HCT116 (cell line): ENCODE measurements around the gene TBX2. TPM values are rescaled to one million over a fixed set of nuclear protein-coding genes. Genes with fewer than 3 reads are reported as not detected.

Experiments used
- ATAC-seq: fragments of 200-7000 bp; cut with Tn5 transposase; 2 replicates; pipeline ENCODE4 v1.9.1; 2020; ENCODE audit warnings: mild to moderate bottlenecking, moderate library complexity
- BruUV-seq: library from RNA; stranded (reverse); fragments of 400-500 nt; replicated peaks from 2 replicates; lab custom pipeline; 2021; lab: Mats Ljungman, UMichigan
- CTCF ChIA-PET: fragments of 300-600 bp; sonication (Branson Sonifier 250); formaldehyde crosslinking; loops from one replicate; lab custom pipeline; 2021; ENCODE audit warnings: antibody characterized with exemption; lab: Charles Lee
- POLR2A ChIA-PET: fragments of 300-600, 350-600 bp; sonication (Branson Sonifier 250); formaldehyde crosslinking; loops from one replicate; lab custom pipeline; 2021; ENCODE audit warnings: antibody characterized with exemption; lab: Charles Lee
- RAD21 ChIA-PET, 2 experiments: fragments of 300-600 bp; sonication (Branson Sonifier 250); formaldehyde crosslinking; loops; one replicate each; lab custom pipeline; 2023; ENCODE audit warnings: low total read pairs in 2 of 2; ENCODE audit not compliant: uncharacterized antibody in 2 of 2, unreplicated experiment in 2 of 2, low non-redundant PET in 1 of 2; lab: Charles Lee
- DNase-seq: peaks from one replicate; pipeline ENCODE4 v3.0.0-alpha.2; 2010; ENCODE audit warnings: low read depth, low spot score
- H2AFZ ChIP-seq: fragments of 200-600 bp; shearing (Covaris generic), sonication (generic); 2 replicates; pipeline ENCODE4 v1.6.1; 2017; ENCODE audit warnings: low read depth, mixed run types, mixed read lengths, antibody characterized with exemption, low read length; ENCODE audit not compliant: poor library complexity, severe bottlenecking
- H3K27ac ChIP-seq: 2 replicates; pipeline ENCODE4 v1.5.1; 2012; ENCODE audit warnings: low read depth, low read length
- H3K27me3 ChIP-seq: fragments of 200-600 bp; sonication (generic); 2 replicates; pipeline ENCODE4 v1.6.1; 2016; ENCODE audit warnings: mixed run types, low read length, mixed read lengths; ENCODE audit not compliant: insufficient read depth
- H3K36me3 ChIP-seq, 2 experiments: fragments of 200-500 bp in 1 of 2; fragments of 200-600 bp in 1 of 2; sonication (Bioruptor generic) in 1 of 2; sonication (generic) in 1 of 2; 2 replicates each; pipeline versions ENCODE4 v1.5.1 to v1.6.1; 2014 to 2016; ENCODE audit warnings: low read length in 2 of 2, inconsistent platforms in 1 of 2, mixed read lengths in 1 of 2, mixed run types in 1 of 2; ENCODE audit not compliant: insufficient read depth in 2 of 2, control insufficient read depth in 1 of 2
- H3K4me1 ChIP-seq, 2 experiments: fragments of 200-600 bp in 1 of 2; sonication (generic) in 1 of 2; 2 replicates each; pipeline versions ENCODE4 v1.5.1 to v1.6.1; 2012 to 2017; ENCODE audit warnings: low read length in 2 of 2, inconsistent platforms in 1 of 2, mild to moderate bottlenecking in 1 of 2, mixed read lengths in 1 of 2, mixed run types in 1 of 2, moderate library complexity in 1 of 2; ENCODE audit not compliant: insufficient read depth in 2 of 2, control insufficient read depth in 1 of 2
- H3K4me2 ChIP-seq: fragments of 200-600 bp; sonication (generic); 2 replicates; pipeline ENCODE4 v1.6.1; 2017; ENCODE audit warnings: mixed run types, low read length, mixed read lengths
- H3K4me3 ChIP-seq, 2 experiments: fragments of 200-600 bp in 1 of 2; sonication (generic) in 1 of 2; replicated peaks in 1 of 2; 2 replicates each; pipeline ENCODE4 v1.5.1; 2011 to 2016; ENCODE audit warnings: low read length in 2 of 2, control low read depth in 1 of 2, low read depth in 1 of 2, mild to moderate bottlenecking in 1 of 2, mixed read lengths in 1 of 2, mixed run types in 1 of 2
- H3K79me2 ChIP-seq: fragments of 200-600 bp; sonication (generic); 2 replicates; pipeline ENCODE4 v1.6.1; 2017; ENCODE audit warnings: mild to moderate bottlenecking, mixed run types, low read length, moderate library complexity, mixed read lengths; ENCODE audit not compliant: insufficient read depth
- H3K9ac ChIP-seq: fragments of 200-600 bp; sonication (generic); 2 replicates; pipeline ENCODE4 v1.6.1; 2016; ENCODE audit warnings: low read length, mixed read lengths
- H3K9me2 ChIP-seq: fragments of 200-600 bp; sonication (generic), shearing (Covaris generic); 2 replicates; pipeline ENCODE4 v1.6.1; 2017; ENCODE audit warnings: mixed run types, mild to moderate bottlenecking, moderate library complexity; ENCODE audit not compliant: insufficient read depth
- H3K9me3 ChIP-seq, 2 experiments: fragments of 200-500 bp in 1 of 2; fragments of 200-600 bp in 1 of 2; sonication (Bioruptor generic) in 1 of 2; sonication (generic) in 1 of 2; 2 replicates each; pipeline ENCODE4 v1.6.1; 2014 to 2017; ENCODE audit warnings: low read length in 2 of 2, mixed read lengths in 2 of 2, inconsistent platforms in 1 of 2, low read depth in 1 of 2, mild to moderate bottlenecking in 1 of 2, mixed run types in 1 of 2, moderate library complexity in 1 of 2; ENCODE audit not compliant: control insufficient read depth in 1 of 2, insufficient read depth in 1 of 2
- H4K20me1 ChIP-seq: fragments of 200-600 bp; sonication (generic), shearing (Covaris generic); 2 replicates; pipeline ENCODE4 v1.6.1; 2017; ENCODE audit warnings: mixed run types, mild to moderate bottlenecking, moderate library complexity; ENCODE audit not compliant: insufficient read depth
- CEBPB ChIP-seq: IDR thresholded peaks from 2 replicates; pipeline ENCODE4 v1.6.1; 2012; ENCODE audit warnings: low read depth
- CTCF ChIP-seq, 3 experiments: fragments of 200-600 bp in 1 of 3; sonication (generic) in 1 of 3; IDR thresholded peaks in 2 of 3; conservative IDR thresholded peaks in 1 of 3; 2 replicates each; pipeline ENCODE4 v1.5.1; 2012 to 2017; ENCODE audit warnings: low read depth in 2 of 3, low read length in 2 of 3, antibody characterized with exemption in 1 of 3, borderline replicate concordance in 1 of 3, control low read depth in 1 of 3, mild to moderate bottlenecking in 1 of 3, mixed read lengths in 1 of 3, mixed run types in 1 of 3, moderate library complexity in 1 of 3; ENCODE audit not compliant: insufficient read depth in 1 of 3
- FOSL1 ChIP-seq: IDR thresholded peaks from 2 replicates; pipeline ENCODE4 v1.6.1; 2012; ENCODE audit warnings: low read depth
- MAX ChIP-seq: IDR thresholded peaks from 2 replicates; pipeline ENCODE4 v1.6.1; 2012
- POLR2A ChIP-seq: IDR thresholded peaks from 2 replicates; pipeline ENCODE4 v1.7.0; 2011; ENCODE audit warnings: borderline replicate concordance; ENCODE audit not compliant: insufficient read depth, insufficient read length; ENCODE audit errors: extremely low read depth
- RAD21 ChIP-seq: IDR thresholded peaks from 2 replicates; pipeline ENCODE4 v1.6.1; 2012; ENCODE audit warnings: low read depth, mild to moderate bottlenecking
- REST ChIP-seq: IDR thresholded peaks from 2 replicates; pipeline ENCODE4 v1.6.1; 2012; ENCODE audit warnings: low read depth
- SIN3A ChIP-seq: IDR thresholded peaks from 2 replicates; pipeline ENCODE4 v1.6.1; 2012; ENCODE audit warnings: low read depth
- SRF ChIP-seq: IDR thresholded peaks from 2 replicates; pipeline ENCODE4 v1.6.1; 2012; ENCODE audit warnings: low read depth
- TCF7L2 ChIP-seq: IDR thresholded peaks from 2 replicates; pipeline ENCODE4 v1.7.0; 2011; ENCODE audit warnings: borderline replicate concordance, inconsistent platforms; ENCODE audit not compliant: insufficient read depth, insufficient read length; ENCODE audit errors: extremely low read depth
- YY1 ChIP-seq: IDR thresholded peaks from 2 replicates; pipeline ENCODE4 v1.6.1; 2011; ENCODE audit warnings: low read length, low read depth, moderate library complexity, mild to moderate bottlenecking; ENCODE audit not compliant: insufficient replicate concordance; ENCODE audit errors: extremely low read depth
- ZFX ChIP-seq: fragments of 450-650 bp; IDR thresholded peaks from 2 replicates; pipeline ENCODE4 v1.6.1; 2017
- intact Hi-C: fragments of 100-400 bp; cut with micrococcal nuclease; formaldehyde crosslinking; loops from 2 replicates; pipeline ENCODE4 v1.10.0; 2022
- total RNA-seq: library from RNA; stranded (reverse); gene quantifications from one replicate; pipeline ENCODE4 v1.2.1, GENCODE V29; 2021; ENCODE audit not compliant: unreplicated experiment

TBX2 gene
- total RNA-seq, 1 experiment from 2014 or later, result 0.71 TPM

GRCh38 chr17:61442136-61442775 is 42.6 kb downstream of the TBX2 start:
- CTCF ChIA-PET, result no interaction called here
- DNase-seq (no peak), ATAC-seq (no peak)
- Histone ChIP-seq H2AFZ (no peak overlapping the region), H4K20me1 (no peaks in the 10 kb centered on the region), H3K79me2 (no peaks in the 10 kb centered on the region), H3K4me2 (no peak overlapping the region), H3K36me3 (no peaks in the 10 kb centered on the region), H3K27ac (no peak overlapping the region), H3K9me2 (no peaks in the 10 kb centered on the region)
- RAD21 ChIA-PET, result no interaction called here
- POLR2A ChIA-PET, result no interaction called here
- BruUV-seq, result no TSS peak
- TF ChIP-seq SIN3A, result no peak
- no peak for TF ChIP-seq FOSL1
- no peak for TF ChIP-seq MAX
- no peak for TF ChIP-seq POLR2A
- no peak for TF ChIP-seq YY1
- no peak for TF ChIP-seq CTCF (IDR thresholded peaks at IDR 0.05 in 2 of 3, conservative IDR thresholded peaks at IDR 0.05 in 1 of 3; ENCODE audit: borderline replicate concordance in 1 of 3, insufficient read depth in 1 of 3, low read depth in 2 of 3, low read length in 2 of 3)
- no peak for TF ChIP-seq CEBPB
- TF ChIP-seq RAD21, result no peak
- no peak for TF ChIP-seq TCF7L2
- no peak for TF ChIP-seq REST
- TF ChIP-seq SRF, result no peak
- TF ChIP-seq ZFX, result no peak
- TF ChIP-seq, all 23 proteins: peak for 0
- Histone ChIP-seq H3K27me3 (no peaks in the 10 kb centered on the region), H3K4me1 (peaks cover 2 to 11% of the 10 kb centered on the region in 2 experiments; a peak in 2 of 4 replicates), H3K9me3 (peaks cover 0 to 4% of the 10 kb centered on the region in 2 experiments; a peak in 2 of 4 replicates), H3K4me3 (no peak overlapping the region), H3K9ac (no peak overlapping the region)
- intact Hi-C loops, result no loop called here
